Activated CD4-positive, alpha-beta memory T cell treated with anti-CD3 and anti-CD28 coated beads for 36 hours (primary cell): ENCODE measurements around the gene TPCN1. TPM values are rescaled to one million over a fixed set of nuclear protein-coding genes. Genes with fewer than 3 reads are reported as not detected.
"Not testable (repeated sequence)": the region's sequence is repeated elsewhere in the genome, so short reads cannot be mapped to it uniquely, and the experiment has no call there.

Experiments
- CTCF ChIA-PET: fragments of 350-600 bp; sonication (Branson Sonifier 250); formaldehyde crosslinking; loops from one replicate; lab custom pipeline; 2021; ENCODE audit warnings: antibody characterized with exemption, inconsistent platforms; lab: Charles Lee
- POLR2A ChIA-PET: fragments of 350-600 bp; sonication (Branson Sonifier 250); formaldehyde crosslinking; loops from one replicate; lab custom pipeline; 2021; ENCODE audit warnings: antibody characterized with exemption; lab: Charles Lee
- DNase-seq: peaks from one replicate; pipeline ENCODE4 v3.0.0-alpha.2; 2020
- H3K27ac Mint-ChIP-seq: one replicate; pipeline ENCODE4 v1.8.0; 2021; ENCODE audit warnings: mixed read lengths
- H3K27me3 Mint-ChIP-seq: one replicate; pipeline ENCODE4 v1.8.0; 2021; ENCODE audit warnings: mixed read lengths
- H3K36me3 Mint-ChIP-seq: one replicate; pipeline ENCODE4 v1.8.0; 2021; ENCODE audit warnings: mixed read lengths
- H3K4me1 Mint-ChIP-seq: one replicate; pipeline ENCODE4 v1.8.0; 2021; ENCODE audit warnings: low read depth, mixed read lengths
- H3K4me3 Mint-ChIP-seq: one replicate; pipeline ENCODE4 v1.8.0; 2021; ENCODE audit warnings: mild to moderate bottlenecking, mixed read lengths
- H3K9me3 Mint-ChIP-seq: one replicate; pipeline ENCODE4 v1.8.0; 2021; ENCODE audit warnings: mixed read lengths
- intact Hi-C: fragments of 100-400 bp; cut with micrococcal nuclease; formaldehyde crosslinking; loops from one replicate; pipeline ENCODE4 v1.15.1; 2023
- total RNA-seq, 2 experiments: library from RNA; stranded (reverse); gene quantifications; one replicate each; pipeline ENCODE4 v1.2.3, GENCODE V29; 2021

The TPCN1 gene
- total RNA-seq, 2 experiments from 2014 or later, result 44.0 to 51.6 TPM

- H3K4me3 Mint-ChIP-seq, CTCF ChIA-PET, DNase-seq, H3K27me3 Mint-ChIP-seq, H3K9me3 Mint-ChIP-seq, H3K36me3 Mint-ChIP-seq: not testable (repeated sequence)
- intact Hi-C loops, result loop anchor here (5.0 kb wide), 1 partner anchor 55 kb away; no protein-coding TSS in a partner anchor
- H3K27ac Mint-ChIP-seq, result peak overlapping the region; percentile 45
- peaks cover 50% of the 10 kb centered on the region for H3K4me1 Mint-ChIP-seq
- POLR2A ChIA-PET, result interaction anchor here (2.1 kb wide), 1 partner anchor 21 kb away, joined by 14 read pairs; the partner anchor contains the start of genes DDX54 and RITA1
These were observed 14.5 kb upstream of the TPCN1 start for GRCh38 chr12:113206802-113207201.

GRCh38 chr12:113207613-113208040 is 13.6 kb upstream of the TPCN1 start:
- Mint-ChIP-seq H3K27ac (peak overlapping the region; percentile 91), H3K4me3 (no peak overlapping the region), H3K36me3 (no peaks in the 10 kb centered on the region), H3K9me3 (no peaks in the 10 kb centered on the region), H3K4me1 (peaks cover 50% of the 10 kb centered on the region), H3K27me3 (no peaks in the 10 kb centered on the region)
- DNase-seq, result peak; percentile 44
- intact Hi-C loops, result loop anchor here (1.0 to 5.0 kb wide), 5 partner anchors 14 to 151 kb away; partner anchors contain the start of genes DDX54, PLBD2, RITA1 and TPCN1
- ChIA-PET CTCF (interaction anchor here (0.6 to 1.6 kb wide), 9 partner anchors 9 to 235 kb away, joined by 3 to 7 read pairs (median 3); no protein-coding TSS in a partner anchor), POLR2A (interaction anchor here (1.0 to 5.0 kb wide), 6 partner anchors 14 to 137 kb away, joined by 3 to 38 read pairs (median 5); partner anchors contain the start of genes DDX54, RITA1 and TPCN1)

DNA sequence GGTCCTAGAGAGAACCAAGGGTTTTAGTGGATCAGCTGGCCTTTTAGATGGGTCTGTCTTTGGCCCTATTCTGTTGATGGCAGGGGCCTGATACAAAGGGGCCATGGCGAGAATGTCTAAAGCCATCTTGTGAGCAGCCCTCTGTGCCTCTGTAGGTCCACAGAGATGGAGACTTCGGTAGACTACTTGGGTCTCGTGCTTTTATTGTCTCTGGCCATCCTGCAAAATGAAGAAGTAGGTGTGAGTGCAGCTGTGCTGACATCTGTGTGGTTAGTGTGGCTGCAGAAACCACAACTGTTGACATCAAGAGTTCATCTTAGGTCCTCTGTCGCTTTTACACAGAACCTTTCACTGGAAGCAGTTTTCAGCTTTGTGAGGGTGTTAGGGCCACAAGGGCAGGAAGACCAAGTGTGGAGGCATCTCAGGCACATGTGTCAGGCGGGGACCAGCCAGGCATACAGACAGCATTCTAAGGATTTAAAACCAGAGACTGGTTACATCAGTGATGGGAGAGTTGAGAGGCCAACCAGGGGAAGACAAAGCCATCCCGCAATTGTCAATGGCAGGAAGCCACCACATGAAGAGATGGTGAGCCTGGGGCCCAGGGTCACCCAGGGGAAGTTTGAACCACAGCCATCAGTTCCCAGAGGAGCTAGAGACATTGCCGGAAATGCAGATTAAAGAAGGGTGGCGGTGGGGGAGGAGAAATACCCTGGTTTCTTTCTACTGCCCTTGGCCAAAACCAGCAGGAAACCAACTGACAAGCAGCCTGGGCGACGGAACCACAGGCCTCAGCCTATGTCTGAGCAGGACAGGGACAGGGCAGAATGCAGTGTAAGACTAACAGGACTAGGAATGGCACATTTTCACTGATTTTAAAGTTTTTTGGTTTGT is 13.0 kb upstream of the TPCN1 start:
- H3K27me3 Mint-ChIP-seq, result no peaks in the 10 kb centered on the region
- H3K9me3 Mint-ChIP-seq, result no peaks in the 10 kb centered on the region
- H3K4me1 Mint-ChIP-seq, result peaks cover 50% of the 10 kb centered on the region
- intact Hi-C loops, result loop anchor here (1.0 to 5.0 kb wide), 5 partner anchors 13 to 150 kb away; partner anchors contain the start of genes DDX54, PLBD2, RITA1 and TPCN1
- H3K27ac Mint-ChIP-seq, result peak overlapping the region; percentile 91
- ChIA-PET POLR2A (interaction anchor here (0.5 to 5.0 kb wide), 8 partner anchors 14 to 138 kb away, joined by 3 to 38 read pairs (median 4); partner anchors contain the start of genes DDX54, RITA1 and TPCN1), CTCF (interaction anchor here (0.8 to 1.6 kb wide), 8 partner anchors 9 to 236 kb away, joined by 3 to 7 read pairs (median 4); no protein-coding TSS in a partner anchor)
- H3K36me3 Mint-ChIP-seq, result no peaks in the 10 kb centered on the region
- peak; percentile 86 for DNase-seq
- H3K4me3 Mint-ChIP-seq, result peak overlapping the region; percentile 38

DNA sequence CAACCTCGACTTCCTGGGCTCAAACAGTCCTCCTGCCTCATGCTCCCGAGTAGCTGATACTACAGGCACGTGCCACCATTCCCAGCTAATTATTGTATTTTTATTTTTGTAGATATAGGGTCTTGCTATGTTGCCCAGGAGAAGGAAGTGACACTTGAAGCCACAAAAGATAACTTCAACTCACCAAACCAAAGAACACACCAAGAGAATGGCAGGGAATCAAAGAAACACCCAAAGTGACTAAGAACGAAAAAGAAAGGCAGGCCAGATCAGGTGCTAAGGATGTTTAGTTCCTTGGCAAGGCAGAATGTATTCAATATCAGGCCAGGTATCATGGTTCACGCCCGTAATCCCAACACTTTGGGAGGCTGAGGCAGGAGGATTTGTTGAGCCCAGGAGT is 10.1 kb upstream of the TPCN1 start:
- CTCF ChIA-PET, result interaction anchor here (0.6 kb wide), 1 partner anchor 19 kb away, joined by 4 read pairs; no protein-coding TSS in a partner anchor
- Mint-ChIP-seq H3K9me3 (no peaks in the 10 kb centered on the region), H3K4me1 (peaks cover 58% of the 10 kb centered on the region), H3K4me3 (no peak overlapping the region), H3K36me3 (no peaks in the 10 kb centered on the region), H3K27ac (peak overlapping the region; percentile 53), H3K27me3 (no peaks in the 10 kb centered on the region)
- POLR2A ChIA-PET, result interaction anchor here (0.6 to 5.0 kb wide), 2 partner anchors 11 to 26 kb away, joined by 3 to 38 read pairs; partner anchors contain the start of genes DDX54 and TPCN1
- intact Hi-C loops, result no loop called here
- DNase-seq, result no peak

- peak; percentile 34 for DNase-seq
- no peaks in the 10 kb centered on the region for H3K27me3 Mint-ChIP-seq
- no peak overlapping the region for H3K4me3 Mint-ChIP-seq
- peak overlapping the region; percentile 44 for H3K27ac Mint-ChIP-seq
- ChIA-PET CTCF (no interaction called here), POLR2A (no interaction called here)
- peaks cover 35% of the 10 kb centered on the region for H3K4me1 Mint-ChIP-seq
- no peaks in the 10 kb centered on the region for H3K36me3 Mint-ChIP-seq
- no peaks in the 10 kb centered on the region for H3K9me3 Mint-ChIP-seq
- intact Hi-C loops, result no loop called here
These were observed 6.3 kb upstream of the TPCN1 start for GRCh38 chr12:113214895-113215400.

GRCh38 chr12:113216027-113216426 is 5.2 kb upstream of the TPCN1 start:
- no peak overlapping the region for H3K27ac Mint-ChIP-seq
- no peaks in the 10 kb centered on the region for H3K27me3 Mint-ChIP-seq
- ChIA-PET CTCF (no interaction called here), POLR2A (no interaction called here)
- DNase-seq, result no peak
- H3K4me1 Mint-ChIP-seq, result peaks cover 30% of the 10 kb centered on the region
- H3K36me3 Mint-ChIP-seq, result no peaks in the 10 kb centered on the region
- H3K4me3 Mint-ChIP-seq, result no peak overlapping the region
- no peaks in the 10 kb centered on the region for H3K9me3 Mint-ChIP-seq
- intact Hi-C loops, result no loop called here

DNA sequence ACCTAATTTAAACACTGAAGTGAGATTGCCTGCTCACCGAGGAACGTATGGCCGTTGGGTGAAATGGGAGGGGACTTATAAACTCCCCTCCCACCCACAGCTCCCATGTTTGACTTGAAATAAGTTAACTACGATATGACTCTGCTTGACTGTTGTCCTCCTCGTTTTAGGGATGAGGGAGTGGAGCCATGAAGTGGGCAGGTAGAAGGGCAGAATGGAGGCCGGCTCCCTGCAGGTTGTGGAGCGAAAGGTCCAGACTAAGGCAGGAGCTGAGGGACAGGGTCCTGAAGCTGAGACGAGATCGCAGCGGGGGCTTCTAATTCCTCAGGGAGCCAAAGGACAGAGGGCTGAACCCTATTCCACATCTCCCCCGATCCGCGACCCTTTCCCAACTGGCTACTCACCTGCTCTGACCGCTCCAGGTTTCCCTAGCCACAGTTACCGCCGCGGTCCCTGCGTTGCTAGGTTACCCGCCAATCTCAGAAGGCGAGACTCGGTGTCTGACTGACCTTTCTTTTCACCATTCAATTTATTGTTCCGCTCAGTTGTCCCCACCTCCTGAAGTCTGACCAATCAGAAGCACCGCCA is 577 bp upstream of the TPCN1 start:
- DNase-seq, result no peak
- H3K4me3 Mint-ChIP-seq, result peak overlapping the region; percentile 93
- ChIA-PET CTCF (interaction anchor here (0.6 to 2.2 kb wide), 4 partner anchors 12 to 123 kb away, joined by 3 to 10 read pairs (median 4); no protein-coding TSS in a partner anchor), POLR2A (interaction anchor here (0.9 to 5.8 kb wide), 7 partner anchors 9 to 114 kb away, joined by 3 to 38 read pairs (median 9); partner anchors contain the start of genes DDX54, RITA1 and SLC8B1)
- peak overlapping the region; percentile 95 for H3K27ac Mint-ChIP-seq
- no peaks in the 10 kb centered on the region for H3K9me3 Mint-ChIP-seq
- peaks cover 2% of the 10 kb centered on the region for H3K36me3 Mint-ChIP-seq
- no peaks in the 10 kb centered on the region for H3K27me3 Mint-ChIP-seq
- intact Hi-C loops, result loop anchor here (1.0 to 5.0 kb wide), 7 partner anchors 10 to 742 kb away; partner anchors contain the start of genes OAS2 and SLC8B1
- H3K4me1 Mint-ChIP-seq, result peaks cover 35% of the 10 kb centered on the region

DNA sequence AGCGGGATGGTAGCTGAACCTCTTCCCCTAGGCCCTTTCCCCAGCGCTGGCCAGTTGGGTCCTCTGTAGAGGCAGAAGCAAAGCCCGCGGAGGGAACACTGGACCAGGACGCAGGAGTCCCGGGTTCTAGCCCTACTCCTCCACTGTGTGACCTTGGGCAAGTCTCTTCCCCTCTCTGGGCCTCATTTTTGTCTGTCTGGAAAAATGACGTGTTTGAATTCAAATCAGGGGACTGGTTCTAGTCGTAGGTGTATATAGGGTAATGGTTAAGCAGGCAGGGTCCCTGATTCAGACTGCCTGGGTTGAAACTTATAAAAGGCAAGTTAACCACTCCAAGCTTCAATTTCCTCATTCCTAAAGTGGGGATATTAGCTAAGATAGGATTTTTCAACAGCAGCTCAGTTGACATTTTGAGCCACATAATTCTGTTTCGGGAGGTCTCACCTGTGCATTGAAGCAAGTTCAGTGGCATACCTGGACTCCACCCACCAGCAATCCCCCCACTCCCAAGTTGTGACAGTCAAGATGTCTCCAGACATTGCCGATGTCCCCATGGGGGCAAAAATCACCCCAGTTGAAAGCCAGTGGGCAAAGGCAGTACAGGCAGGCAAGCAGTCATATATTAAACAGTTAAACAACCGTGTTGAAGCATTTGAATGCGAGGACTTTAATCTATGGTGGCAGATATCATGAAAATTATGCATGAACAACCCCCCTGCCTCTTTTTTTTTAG is 899 bp downstream of the TPCN1 start:
- DNase-seq, result peak; percentile 35
- no peaks in the 10 kb centered on the region for H3K27me3 Mint-ChIP-seq
- POLR2A ChIA-PET, result interaction anchor here (0.5 to 5.8 kb wide), 7 partner anchors 11 to 48 kb away, joined by 3 to 38 read pairs (median 5); partner anchors contain the start of genes DDX54 and RITA1
- peak overlapping the region; percentile 93 for H3K4me3 Mint-ChIP-seq
- H3K9me3 Mint-ChIP-seq, result no peaks in the 10 kb centered on the region
- H3K27ac Mint-ChIP-seq, result peak overlapping the region; percentile 95
- peaks cover 32% of the 10 kb centered on the region for H3K4me1 Mint-ChIP-seq
- intact Hi-C loops, result loop anchor here (1.0 to 5.0 kb wide), 9 partner anchors 8 to 740 kb away; partner anchors contain the start of genes OAS2, PLBD2 and SLC8B1
- CTCF ChIA-PET, result interaction anchor here (0.7 to 2.2 kb wide), 6 partner anchors 10 to 104 kb away, joined by 3 to 10 read pairs (median 6); no protein-coding TSS in a partner anchor
- peaks cover 2% of the 10 kb centered on the region for H3K36me3 Mint-ChIP-seq

GRCh38 chr12:113222730-113223531 is 1.7 kb downstream of the TPCN1 start:
- Mint-ChIP-seq H3K36me3 (peaks cover 7% of the 10 kb centered on the region), H3K27ac (peak overlapping the region; percentile 95), H3K9me3 (no peaks in the 10 kb centered on the region), H3K4me1 (peaks cover 29% of the 10 kb centered on the region), H3K27me3 (no peaks in the 10 kb centered on the region), H3K4me3 (peak overlapping the region; percentile 93)
- ChIA-PET POLR2A (interaction anchor here (0.8 to 5.8 kb wide), 5 partner anchors 10 to 112 kb away, joined by 5 to 38 read pairs (median 12); partner anchors contain the start of genes DDX54, RITA1 and SLC8B1), CTCF (interaction anchor here (0.8 to 2.2 kb wide), 6 partner anchors 9 to 230 kb away, joined by 3 to 10 read pairs (median 6); no protein-coding TSS in a partner anchor)
- intact Hi-C loops, result loop anchor here (2.0 to 5.0 kb wide), 3 partner anchors 40 to 246 kb away; partner anchors contain the start of genes OAS2 and PLBD2
- peak; percentile 26 for DNase-seq

GRCh38 chr12:113224955-113225354 is 3.7 kb downstream of the TPCN1 start:
- no peak for DNase-seq
- Mint-ChIP-seq H3K9me3 (no peaks in the 10 kb centered on the region), H3K4me1 (peaks cover 47% of the 10 kb centered on the region), H3K4me3 (no peak overlapping the region), H3K27me3 (no peaks in the 10 kb centered on the region), H3K27ac (no peak overlapping the region), H3K36me3 (peaks cover 20% of the 10 kb centered on the region)
- intact Hi-C loops, result loop anchor here (5.0 kb wide), 1 partner anchor 248 kb away; the partner anchor contains the start of gene OAS2
- CTCF ChIA-PET, result interaction anchor here (1.5 kb wide), 1 partner anchor 28 kb away, joined by 3 read pairs; no protein-coding TSS in a partner anchor
- POLR2A ChIA-PET, result interaction anchor here (5.8 kb wide), 1 partner anchor 15 kb away, joined by 38 read pairs; no protein-coding TSS in a partner anchor
